Activated naive CD8-positive, alpha-beta T cell treated with anti-CD3 and anti-CD28 coated beads, Interleukin-2, amount 10 ng/mL, durations not matched to agents 7 days and 5 days (primary cell): ENCODE measurements around the gene SYNDIG1. TPM values are rescaled to one million over a fixed set of nuclear protein-coding genes. Genes with fewer than 3 reads are reported as not detected.

Experiments used
- ATAC-seq: fragments of 150-1000 bp; cut with Tn5 transposase; one replicate; pipeline ENCODE4 v1.10.0; 2021; ENCODE audit warnings: low read depth, moderate library complexity
- POLR2A ChIA-PET: fragments of 350-600 bp; sonication (Branson Sonifier 250); formaldehyde crosslinking; loops from one replicate; lab custom pipeline; 2021; ENCODE audit warnings: antibody characterized with exemption; lab: Charles Lee
- DNase-seq: peaks from one replicate; pipeline ENCODE4 v3.0.0; 2021
- H3K27ac Mint-ChIP-seq: one replicate; pipeline ENCODE4 v1.8.0; 2022; ENCODE audit warnings: mild to moderate bottlenecking, mixed read lengths
- H3K27me3 Mint-ChIP-seq: one replicate; pipeline ENCODE4 v1.8.0; 2022; ENCODE audit warnings: mild to moderate bottlenecking, moderate library complexity, mixed read lengths
- H3K36me3 Mint-ChIP-seq: one replicate; pipeline ENCODE4 v1.8.0; 2021; ENCODE audit warnings: mild to moderate bottlenecking, mixed read lengths
- H3K4me1 Mint-ChIP-seq: one replicate; pipeline ENCODE4 v1.8.0; 2021; ENCODE audit warnings: mixed read lengths
- H3K4me3 Mint-ChIP-seq: one replicate; pipeline ENCODE4 v1.8.0; 2022; ENCODE audit warnings: mild to moderate bottlenecking, moderate library complexity, mixed read lengths
- H3K9me3 Mint-ChIP-seq: one replicate; pipeline ENCODE4 v1.8.0; 2021; ENCODE audit warnings: mixed read lengths
- total RNA-seq, 2 experiments: library from RNA; stranded (reverse); gene quantifications; one replicate each; pipeline ENCODE4 v1.2.3, GENCODE V29; 2021

Gene SYNDIG1
- total RNA-seq, 2 experiments from 2014 or later = not detected

- peaks cover 12% of the 10 kb centered on the region for H3K27me3 Mint-ChIP-seq
- no peaks in the 10 kb centered on the region for H3K36me3 Mint-ChIP-seq
- DNase-seq (no peak), ATAC-seq (no peak)
- H3K27ac Mint-ChIP-seq = no peak overlapping the region
- H3K4me3 Mint-ChIP-seq = no peak overlapping the region
- H3K9me3 Mint-ChIP-seq = peaks cover 6% of the 10 kb centered on the region
- H3K4me1 Mint-ChIP-seq = no peaks in the 10 kb centered on the region
- POLR2A ChIA-PET = no interaction called here
Measured at GRCh38 chr20:24597051-24597450, 127.6 kb downstream of the SYNDIG1 start.

GRCh38 chr20:24598346-24598745 is 128.9 kb downstream of the SYNDIG1 start:
- no peak for ATAC-seq
- no peaks in the 10 kb centered on the region for H3K4me1 Mint-ChIP-seq
- POLR2A ChIA-PET = no interaction called here
- no peak overlapping the region for H3K4me3 Mint-ChIP-seq
- DNase-seq = no peak
- no peak overlapping the region for H3K27ac Mint-ChIP-seq
- peaks cover 12% of the 10 kb centered on the region for H3K27me3 Mint-ChIP-seq
- peaks cover 8% of the 10 kb centered on the region for H3K9me3 Mint-ChIP-seq
- H3K36me3 Mint-ChIP-seq = no peaks in the 10 kb centered on the region

GRCh38 chr20:24598996-24599395 is 129.6 kb downstream of the SYNDIG1 start:
- H3K27ac Mint-ChIP-seq = no peak overlapping the region
- peaks cover 8% of the 10 kb centered on the region for H3K9me3 Mint-ChIP-seq
- peaks cover 10% of the 10 kb centered on the region for H3K27me3 Mint-ChIP-seq
- ATAC-seq (no peak), DNase-seq (no peak)
- H3K36me3 Mint-ChIP-seq = no peaks in the 10 kb centered on the region
- no peaks in the 10 kb centered on the region for H3K4me1 Mint-ChIP-seq
- H3K4me3 Mint-ChIP-seq = no peak overlapping the region
- POLR2A ChIA-PET = no interaction called here

- no peaks in the 10 kb centered on the region for H3K36me3 Mint-ChIP-seq
- no peak overlapping the region for H3K27ac Mint-ChIP-seq
- H3K4me3 Mint-ChIP-seq = no peak overlapping the region
- POLR2A ChIA-PET = no interaction called here
- no peak for ATAC-seq
- no peaks in the 10 kb centered on the region for H3K4me1 Mint-ChIP-seq
- no peak for DNase-seq
- peaks cover 7% of the 10 kb centered on the region for H3K9me3 Mint-ChIP-seq
- H3K27me3 Mint-ChIP-seq = peaks cover 6% of the 10 kb centered on the region
Measured at GRCh38 chr20:24600012-24600411, 130.6 kb downstream of the SYNDIG1 start.

DNA sequence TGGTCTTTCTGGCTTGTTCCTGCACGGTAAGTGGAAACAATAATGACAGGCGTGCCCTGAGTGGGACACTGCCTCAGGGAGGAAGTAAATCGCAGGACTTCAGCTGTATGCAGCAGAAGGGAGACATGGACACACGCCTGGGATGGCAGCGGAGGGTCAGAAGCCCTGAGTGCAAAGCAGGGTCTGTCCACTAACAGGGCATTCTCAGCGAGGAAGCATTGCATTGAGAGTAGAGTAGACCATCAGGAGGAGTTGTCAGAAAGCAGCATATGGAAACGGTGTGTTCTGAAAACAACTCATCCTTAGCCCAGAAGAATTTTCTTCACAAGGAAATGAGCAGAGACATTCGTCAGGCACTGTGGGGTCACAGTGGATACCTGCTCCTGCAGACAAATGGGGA is 134.0 kb downstream of the SYNDIG1 start:
- DNase-seq (no peak), ATAC-seq (no peak)
- no peak overlapping the region for H3K4me3 Mint-ChIP-seq
- peaks cover 6% of the 10 kb centered on the region for H3K27me3 Mint-ChIP-seq
- H3K9me3 Mint-ChIP-seq = peaks cover 7% of the 10 kb centered on the region
- H3K27ac Mint-ChIP-seq = no peak overlapping the region
- no peaks in the 10 kb centered on the region for H3K4me1 Mint-ChIP-seq
- POLR2A ChIA-PET = no interaction called here
- H3K36me3 Mint-ChIP-seq = no peaks in the 10 kb centered on the region

- Mint-ChIP-seq H3K27me3 (peaks cover 3% of the 10 kb centered on the region), H3K9me3 (peaks cover 4% of the 10 kb centered on the region)
- POLR2A ChIA-PET = no interaction called here
Measured at GRCh38 chr20:24604966-24605665, 135.7 kb downstream of the SYNDIG1 start.

GRCh38 chr20:24605937-24606455 is 136.6 kb downstream of the SYNDIG1 start:
- POLR2A ChIA-PET = no interaction called here
- H3K9me3 Mint-ChIP-seq = peaks cover 3% of the 10 kb centered on the region
- no peak for DNase-seq
- no peak for ATAC-seq
- H3K4me1 Mint-ChIP-seq = no peaks in the 10 kb centered on the region
- H3K27me3 Mint-ChIP-seq = peaks cover 3% of the 10 kb centered on the region
- no peak overlapping the region for H3K4me3 Mint-ChIP-seq
- no peaks in the 10 kb centered on the region for H3K36me3 Mint-ChIP-seq
- H3K27ac Mint-ChIP-seq = no peak overlapping the region

More at GRCh38 chr20:24604966-24605665, 135.7 kb downstream of the SYNDIG1 start:
- Mint-ChIP-seq H3K36me3 (no peaks in the 10 kb centered on the region), H3K4me3 (no peak overlapping the region), H3K4me1 (no peaks in the 10 kb centered on the region), H3K27ac (no peak overlapping the region)
- ATAC-seq (no peak), DNase-seq (no peak)

GRCh38 chr20:24607402-24607801 is 138.0 kb downstream of the SYNDIG1 start:
- DNase-seq = no peak
- Mint-ChIP-seq H3K9me3 (peaks cover under 1% of the 10 kb centered on the region), H3K4me3 (no peak overlapping the region), H3K36me3 (no peaks in the 10 kb centered on the region), H3K27me3 (peaks cover 3% of the 10 kb centered on the region), H3K27ac (no peak overlapping the region), H3K4me1 (no peaks in the 10 kb centered on the region)
- ATAC-seq = no peak
- POLR2A ChIA-PET = no interaction called here

DNA sequence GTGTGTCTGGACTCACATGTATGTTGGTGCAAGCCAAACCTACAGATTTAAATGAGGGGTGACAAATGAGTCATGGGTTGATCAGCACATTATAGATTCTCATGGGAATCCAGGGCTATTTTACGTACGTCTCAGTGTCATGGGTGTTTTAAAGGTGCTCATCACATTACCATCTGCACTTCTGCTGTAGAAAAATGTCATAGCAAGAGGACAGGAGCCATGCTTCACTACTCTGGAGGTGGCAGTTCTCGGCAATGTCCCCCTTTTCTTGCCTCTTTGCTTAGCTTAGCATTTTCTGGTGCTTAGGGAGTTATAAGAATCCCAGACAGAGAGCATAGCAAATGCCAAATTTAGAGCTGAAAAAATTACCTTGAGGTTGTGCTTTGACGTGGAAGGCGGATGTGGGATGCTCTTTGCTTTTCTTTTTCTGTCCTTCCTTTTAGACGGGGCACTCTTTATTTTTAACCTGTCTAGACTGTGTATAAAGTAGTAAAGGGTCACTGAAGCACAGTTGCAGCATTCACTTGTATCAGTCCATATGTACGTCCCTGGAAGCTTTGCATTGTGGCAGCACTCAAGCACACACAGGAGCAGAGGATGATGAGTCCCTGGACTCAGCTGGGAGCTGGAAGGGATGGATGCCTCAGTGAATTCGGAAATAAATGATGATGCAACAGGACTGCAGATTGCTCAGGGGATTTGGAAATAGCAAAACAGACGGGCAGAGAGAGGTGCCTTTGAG is 139.7 kb downstream of the SYNDIG1 start:
- Mint-ChIP-seq H3K27ac (no peak overlapping the region), H3K4me3 (no peak overlapping the region), H3K27me3 (peaks cover 3% of the 10 kb centered on the region), H3K36me3 (no peaks in the 10 kb centered on the region), H3K9me3 (no peaks in the 10 kb centered on the region), H3K4me1 (peaks cover 2% of the 10 kb centered on the region)
- ATAC-seq (no peak), DNase-seq (no peak)
- POLR2A ChIA-PET = no interaction called here

GRCh38 chr20:24609757-24610156 is 140.3 kb downstream of the SYNDIG1 start:
- ATAC-seq = no peak
- POLR2A ChIA-PET = no interaction called here

GRCh38 chr20:24610341-24611115 is 141.1 kb downstream of the SYNDIG1 start:
- peaks cover 4% of the 10 kb centered on the region for H3K27me3 Mint-ChIP-seq
- DNase-seq (no peak), ATAC-seq (no peak)
- H3K9me3 Mint-ChIP-seq = no peaks in the 10 kb centered on the region
- POLR2A ChIA-PET = no interaction called here
- no peak overlapping the region for H3K4me3 Mint-ChIP-seq
- peaks cover 2% of the 10 kb centered on the region for H3K4me1 Mint-ChIP-seq
- H3K36me3 Mint-ChIP-seq = no peaks in the 10 kb centered on the region
- H3K27ac Mint-ChIP-seq = no peak overlapping the region

More at GRCh38 chr20:24609757-24610156, 140.3 kb downstream of the SYNDIG1 start:
- H3K27me3 Mint-ChIP-seq = peaks cover 4% of the 10 kb centered on the region
- no peaks in the 10 kb centered on the region for H3K9me3 Mint-ChIP-seq
- H3K4me1 Mint-ChIP-seq = peaks cover 2% of the 10 kb centered on the region
- H3K27ac Mint-ChIP-seq = no peak overlapping the region
- H3K4me3 Mint-ChIP-seq = no peak overlapping the region
- DNase-seq = no peak
- H3K36me3 Mint-ChIP-seq = no peaks in the 10 kb centered on the region

GRCh38 chr20:24611360-24612140 is 142.1 kb downstream of the SYNDIG1 start:
- H3K27me3 Mint-ChIP-seq = peaks cover 4% of the 10 kb centered on the region
- H3K36me3 Mint-ChIP-seq = no peaks in the 10 kb centered on the region
- POLR2A ChIA-PET = no interaction called here
- no peak overlapping the region for H3K4me3 Mint-ChIP-seq
- DNase-seq (no peak), ATAC-seq (no peak)
- H3K4me1 Mint-ChIP-seq = peaks cover 2% of the 10 kb centered on the region
- no peaks in the 10 kb centered on the region for H3K9me3 Mint-ChIP-seq
- H3K27ac Mint-ChIP-seq = no peak overlapping the region
